Caco-2 (cell line): ENCODE results near the gene FOXS1. TPM values are rescaled to one million over a fixed set of nuclear protein-coding genes. Genes with fewer than 3 reads are reported as not detected.

Source experiments
- BruUV-seq: library from RNA; stranded (reverse); fragments of 400-500 nt; replicated peaks from 2 replicates; lab custom pipeline; 2021; lab: Mats Ljungman, UMichigan
- CTCF ChIA-PET: fragments of 300-600 bp; sonication (Branson Sonifier 250); formaldehyde crosslinking; loops from one replicate; lab custom pipeline; 2022; ENCODE audit warnings: antibody characterized with exemption; lab: Charles Lee
- POLR2A ChIA-PET: fragments of 300-600 bp; sonication (Branson Sonifier 250); formaldehyde crosslinking; loops from one replicate; lab custom pipeline; 2022; ENCODE audit warnings: antibody characterized with exemption; lab: Charles Lee
- DNase-seq, 2 experiments: peaks; one replicate each; pipeline versions ENCODE4 v3.0.0 to v3.0.0-alpha.2; 2020 to 2022
- H3K27me3 ChIP-seq: replicated peaks from 2 replicates; pipeline ENCODE4 v1.6.0; 2011; ENCODE audit warnings: low read length; ENCODE audit not compliant: control insufficient read depth, insufficient read depth
- H3K36me3 ChIP-seq: 2 replicates; pipeline ENCODE4 v1.5.1; 2011; ENCODE audit warnings: low read length; ENCODE audit not compliant: control insufficient read depth, insufficient read depth
- H3K4me1 ChIP-seq: fragments of 250-450 bp; sonication (Bioruptor Pico); 2 replicates; pipeline ENCODE4 v1.5.1; 2020; ENCODE audit warnings: mild to moderate bottlenecking
- H3K4me3 ChIP-seq: 2 replicates; pipeline ENCODE4 v1.5.1; 2011; ENCODE audit warnings: low read depth, mild to moderate bottlenecking, control low read depth, low read length
- H3K9me3 ChIP-seq: fragments of 250-450 bp; sonication (Bioruptor Pico); 2 replicates; pipeline ENCODE4 v1.5.1; 2020; ENCODE audit warnings: mild to moderate bottlenecking, moderate library complexity
- H3K27ac Mint-ChIP-seq: one replicate; pipeline ENCODE4 v1.8.0; 2022; ENCODE audit warnings: mixed read lengths; ENCODE audit not compliant: unreplicated experiment
- H3K27me3 Mint-ChIP-seq: one replicate; pipeline ENCODE4 v1.8.0; 2022; ENCODE audit warnings: mixed read lengths; ENCODE audit not compliant: insufficient read depth, unreplicated experiment
- H3K36me3 Mint-ChIP-seq: one replicate; pipeline ENCODE4 v1.8.0; 2022; ENCODE audit warnings: mild to moderate bottlenecking, mixed read lengths; ENCODE audit not compliant: insufficient read depth, unreplicated experiment
- H3K4me1 Mint-ChIP-seq: one replicate; pipeline ENCODE4 v1.8.0; 2022; ENCODE audit warnings: low read depth, mixed read lengths; ENCODE audit not compliant: unreplicated experiment
- H3K4me3 Mint-ChIP-seq: one replicate; pipeline ENCODE4 v1.8.0; 2022; ENCODE audit warnings: mild to moderate bottlenecking, moderate library complexity, mixed read lengths; ENCODE audit not compliant: unreplicated experiment
- H3K9me3 Mint-ChIP-seq: one replicate; pipeline ENCODE4 v1.8.0; 2022; ENCODE audit warnings: mixed read lengths; ENCODE audit not compliant: unreplicated experiment
- CTCF ChIP-seq, 2 experiments: fragments of 200-600 bp in 1 of 2; IDR thresholded peaks; 1 replicate in 1 of 2; 2 replicates in 1 of 2; pipeline versions ENCODE4 v1.5.1 to v1.8.0; 2011 to 2022; ENCODE audit warnings: antibody characterized with exemption in 1 of 2, control low read depth in 1 of 2, inconsistent platforms in 1 of 2, low read depth in 1 of 2, low read length in 1 of 2, mild to moderate bottlenecking in 1 of 2, moderate library complexity in 1 of 2; ENCODE audit not compliant: insufficient read depth in 1 of 2, severe bottlenecking in 1 of 2, unreplicated experiment in 1 of 2
- intact Hi-C: fragments of 100-400 bp; cut with micrococcal nuclease; formaldehyde crosslinking; loops from one replicate; pipeline ENCODE4 v1.10.0; 2022; ENCODE audit not compliant: unreplicated experiment
- total RNA-seq: library from RNA; stranded (reverse); gene quantifications from 2 replicates; pipeline ENCODE4 v1.2.3, GENCODE V29; 2022

Gene FOXS1
- total RNA-seq, 1 experiment from 2014 or later, result not detected

GRCh38 chr20:31864521-31865400 lies 19.4 kb upstream of the FOXS1 start:
- CTCF ChIA-PET, result interaction anchor here (0.9 to 1.3 kb wide), 2 partner anchors 8 to 87 kb away, joined by 3 to 4 read pairs; partner anchors contain the start of gene PDRG1
- POLR2A ChIA-PET, result no interaction called here
- H3K4me3 ChIP-seq, result no peak overlapping the region
- H3K9me3 Mint-ChIP-seq, result no peaks in the 10 kb centered on the region
- intact Hi-C loops, result no loop called here
- peaks cover 6% of the 10 kb centered on the region for H3K36me3 Mint-ChIP-seq
- no peaks in the 10 kb centered on the region for H3K9me3 ChIP-seq
- peaks cover 13% of the 10 kb centered on the region for H3K4me1 Mint-ChIP-seq
- H3K36me3 ChIP-seq, result no peaks in the 10 kb centered on the region
- DNase-seq, result peak in 1 of 2 experiments; percentile 40
- no peaks in the 10 kb centered on the region for H3K27me3 ChIP-seq
- peaks cover 25% of the 10 kb centered on the region for H3K4me1 ChIP-seq
- H3K27ac Mint-ChIP-seq, result no peak overlapping the region
- H3K27me3 Mint-ChIP-seq, result peaks cover 9% of the 10 kb centered on the region
- TF ChIP-seq CTCF (IDR thresholded peaks at IDR 0.05; ENCODE audit: insufficient read depth in 1 of 2, low read depth in 1 of 2, low read length in 1 of 2, severe bottlenecking in 1 of 2, unreplicated experiment in 1 of 2), result no peak
- H3K4me3 Mint-ChIP-seq, result no peak overlapping the region
- BruUV-seq, result no TSS peak

GRCh38 chr20:31863296-31864085 lies 18.1 kb upstream of the FOXS1 start:
- H3K4me3 ChIP-seq, result no peak overlapping the region
- H3K4me3 Mint-ChIP-seq, result no peak overlapping the region
- no peaks in the 10 kb centered on the region for H3K27me3 ChIP-seq
- POLR2A ChIA-PET, result no interaction called here
- intact Hi-C loops, result no loop called here
- BruUV-seq, result no TSS peak
- no peak for TF ChIP-seq CTCF (IDR thresholded peaks at IDR 0.05; ENCODE audit: insufficient read depth in 1 of 2, low read depth in 1 of 2, low read length in 1 of 2, severe bottlenecking in 1 of 2, unreplicated experiment in 1 of 2)
- H3K36me3 ChIP-seq, result no peaks in the 10 kb centered on the region
- H3K4me1 Mint-ChIP-seq, result peaks cover 8% of the 10 kb centered on the region
- H3K9me3 Mint-ChIP-seq, result no peaks in the 10 kb centered on the region
- DNase-seq, result peak in 1 of 2 experiments; percentile 37
- H3K4me1 ChIP-seq, result peaks cover 16% of the 10 kb centered on the region
- CTCF ChIA-PET, result interaction anchor here (0.6 to 1.3 kb wide), 3 partner anchors 9 to 88 kb away, joined by 3 to 4 read pairs (median 4); partner anchors contain the start of gene PDRG1
- H3K27ac Mint-ChIP-seq, result no peak overlapping the region
- H3K27me3 Mint-ChIP-seq, result peaks cover 6% of the 10 kb centered on the region
- no peaks in the 10 kb centered on the region for H3K9me3 ChIP-seq
- peaks cover 6% of the 10 kb centered on the region for H3K36me3 Mint-ChIP-seq

GRCh38 chr20:31862506-31862905 lies 17.1 kb upstream of the FOXS1 start:
- Mint-ChIP-seq H3K27ac (no peak overlapping the region), H3K36me3 (peaks cover 6% of the 10 kb centered on the region), H3K4me1 (peaks cover 8% of the 10 kb centered on the region), H3K4me3 (peak overlapping the region; percentile 4), H3K27me3 (peaks cover 8% of the 10 kb centered on the region), H3K9me3 (no peaks in the 10 kb centered on the region)
- POLR2A ChIA-PET, result no interaction called here
- Histone ChIP-seq H3K9me3 (no peaks in the 10 kb centered on the region), H3K27me3 (no peaks in the 10 kb centered on the region), H3K36me3 (no peaks in the 10 kb centered on the region), H3K4me3 (no peak overlapping the region), H3K4me1 (peaks cover 16% of the 10 kb centered on the region)
- no peak for TF ChIP-seq CTCF (IDR thresholded peaks at IDR 0.05; ENCODE audit: insufficient read depth in 1 of 2, low read depth in 1 of 2, low read length in 1 of 2, severe bottlenecking in 1 of 2, unreplicated experiment in 1 of 2)
- BruUV-seq, result no TSS peak
- intact Hi-C loops, result no loop called here
- CTCF ChIA-PET, result interaction anchor here (1.0 to 1.5 kb wide), 2 partner anchors 8 to 16 kb away, joined by 4 to 7 read pairs; no protein-coding TSS in a partner anchor
- peak in 1 of 2 experiments; percentile 48 for DNase-seq
